Amygdala (tissue), 56 donors: ENCODE results near the gene TOLLIP.

Experiments used
- DNase-seq, 56 donors: peaks; one replicate each; lab custom pipeline; 2025; lab: John Stamatoyannopoulos, UW

Gene TOLLIP

GRCh38 chr11:1285876-1286275 lies 23.6 kb downstream of the TOLLIP start:
- DNase-seq, result no peak

GRCh38 chr11:1285316-1285744 lies 24.1 kb downstream of the TOLLIP start:
- no peak for DNase-seq

GRCh38 chr11:1283906-1284305 lies 25.5 kb downstream of the TOLLIP start:
- no peak for DNase-seq

GRCh38 chr11:1283091-1283511 lies 26.3 kb downstream of the TOLLIP start:
- DNase-seq, result no peak

- DNase-seq, result no peak
These were observed 27.5 kb downstream of the TOLLIP start for GRCh38 chr11:1281974-1282365.

GRCh38 chr11:1281326-1281973 lies 28.0 kb downstream of the TOLLIP start:
- no peak for DNase-seq

GRCh38 chr11:1280116-1281035 lies 29.1 kb downstream of the TOLLIP start:
- DNase-seq, result no peak

- no peak for DNase-seq
These were observed 29.8 kb downstream of the TOLLIP start for GRCh38 chr11:1279674-1280055.

- no peak for DNase-seq
These were observed 30.4 kb downstream of the TOLLIP start for GRCh38 chr11:1278766-1279673.

GRCh38 chr11:1277936-1278512 lies 31.4 kb downstream of the TOLLIP start:
- no peak for DNase-seq

- DNase-seq, result no peak
These were observed 32.4 kb downstream of the TOLLIP start for GRCh38 chr11:1276866-1277615.

- DNase-seq, result peak in 21 of 56 donors; percentile 28 to 75 (median 49)
These were observed 33.2 kb downstream of the TOLLIP start for GRCh38 chr11:1276041-1276790.

GRCh38 chr11:1275021-1275420 lies 34.4 kb downstream of the TOLLIP start:
- DNase-seq, result no peak

- no peak for DNase-seq
These were observed 34.9 kb downstream of the TOLLIP start for GRCh38 chr11:1274501-1274900.

GRCh38 chr11:1272531-1272930 lies 36.9 kb downstream of the TOLLIP start:
- DNase-seq, result peak in 1 of 56 donors; percentile 13

- no peak for DNase-seq
These were observed 37.5 kb downstream of the TOLLIP start for GRCh38 chr11:1271927-1272326.

GRCh38 chr11:1271406-1271805 lies 38.0 kb downstream of the TOLLIP start:
- DNase-seq, result no peak

- no peak for DNase-seq
These were observed 38.4 kb downstream of the TOLLIP start for GRCh38 chr11:1271002-1271401.

- no peak for DNase-seq
These were observed 39.0 kb downstream of the TOLLIP start for GRCh38 chr11:1270476-1270875.
